Measurements from ENCODE around the gene FGA. TPM values are rescaled to one million over a fixed set of nuclear protein-coding genes. Genes with fewer than 3 reads are reported as not detected.
A peak's percentile ranks its signal among the peaks of the same experiment; 100 is the strongest.

FGA gene
- total RNA-seq, result not detected in 2 replicates

DNA sequence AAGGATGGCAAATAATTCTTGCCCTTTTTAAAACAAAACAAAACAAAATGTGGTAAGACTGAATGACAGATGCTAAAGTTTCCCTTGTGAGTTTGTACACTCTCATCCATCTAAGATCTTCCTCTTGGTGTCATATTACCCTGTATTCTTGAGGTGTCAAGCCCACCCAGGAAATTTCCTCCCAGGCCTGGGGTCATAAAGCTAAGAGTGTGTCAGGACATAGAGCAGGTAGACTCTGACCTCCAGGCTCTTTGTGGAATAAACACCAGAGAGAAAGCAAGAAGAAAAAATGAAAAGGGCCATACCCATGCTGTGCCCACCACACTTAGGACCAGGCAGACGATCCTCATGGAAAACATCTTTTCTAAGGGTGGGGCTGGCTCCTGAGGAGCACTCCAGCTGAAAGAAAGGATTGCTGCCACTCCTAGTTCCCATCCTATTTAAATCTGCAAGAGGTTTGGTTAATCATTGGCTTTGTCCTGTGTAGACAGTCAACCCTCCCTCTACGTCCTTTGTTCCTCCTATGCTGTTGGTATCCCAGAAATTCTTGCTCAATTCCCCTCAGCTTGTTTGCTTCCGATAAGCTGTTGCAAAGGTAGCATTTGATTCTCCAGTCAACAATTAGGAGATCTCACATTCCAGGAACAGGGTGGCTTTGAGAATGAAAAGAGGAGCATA lies at the start of gene FGA:
TSS of gene FGA (minus strand) at position 414 of the 678 bp plus-strand sequence. CDS start at position 359, 55 bp downstream.
- TF ChIP-seq, protein P1, sequence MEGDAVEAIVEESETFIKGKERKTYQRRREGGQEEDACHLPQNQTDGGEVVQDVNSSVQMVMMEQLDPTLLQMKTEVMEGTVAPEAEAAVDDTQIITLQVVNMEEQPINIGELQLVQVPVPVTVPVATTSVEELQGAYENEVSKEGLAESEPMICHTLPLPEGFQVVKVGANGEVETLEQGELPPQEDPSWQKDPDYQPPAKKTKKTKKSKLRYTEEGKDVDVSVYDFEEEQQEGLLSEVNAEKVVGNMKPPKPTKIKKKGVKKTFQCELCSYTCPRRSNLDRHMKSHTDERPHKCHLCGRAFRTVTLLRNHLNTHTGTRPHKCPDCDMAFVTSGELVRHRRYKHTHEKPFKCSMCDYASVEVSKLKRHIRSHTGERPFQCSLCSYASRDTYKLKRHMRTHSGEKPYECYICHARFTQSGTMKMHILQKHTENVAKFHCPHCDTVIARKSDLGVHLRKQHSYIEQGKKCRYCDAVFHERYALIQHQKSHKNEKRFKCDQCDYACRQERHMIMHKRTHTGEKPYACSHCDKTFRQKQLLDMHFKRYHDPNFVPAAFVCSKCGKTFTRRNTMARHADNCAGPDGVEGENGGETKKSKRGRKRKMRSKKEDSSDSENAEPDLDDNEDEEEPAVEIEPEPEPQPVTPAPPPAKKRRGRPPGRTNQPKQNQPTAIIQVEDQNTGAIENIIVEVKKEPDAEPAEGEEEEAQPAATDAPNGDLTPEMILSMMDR (IDR thresholded peaks at IDR 0.05; ENCODE audit: insufficient read depth, low read depth, low read length), result no peak
- no peak within 1 kb of the TSS for H3K4me3 ChIP-seq (ENCODE audit: low read depth, low read length)
- no peak for DNase-seq (ENCODE audit: low read depth)

DNA sequence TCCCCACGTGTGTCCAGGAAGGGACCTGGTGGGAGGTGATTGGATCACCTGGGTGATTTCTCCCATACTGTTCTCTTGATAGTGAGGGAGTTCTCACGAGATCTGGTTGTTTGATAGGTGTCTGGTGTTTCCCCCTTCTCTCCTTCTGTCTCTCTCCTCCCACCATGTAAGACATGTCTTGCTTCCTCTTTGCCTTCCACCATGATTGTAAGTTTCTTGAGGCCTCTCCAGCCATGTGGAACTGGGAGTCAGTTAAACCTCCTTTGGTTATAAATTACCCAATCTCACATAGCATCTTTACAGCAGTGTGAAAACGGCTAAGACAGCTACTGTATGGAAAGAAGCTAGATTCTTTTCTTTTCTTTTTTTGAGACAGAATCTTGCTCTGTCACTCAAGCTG lies 43.5 kb upstream of the FGA start:
- H3K4me3 ChIP-seq (ENCODE audit: low read depth, low read length), result no peak overlapping the region
- DNase-seq (ENCODE audit: low read depth), result no peak
- TF ChIP-seq, protein P1 (IDR thresholded peaks at IDR 0.05; ENCODE audit: insufficient read depth, low read depth, low read length), result no peak

DNA sequence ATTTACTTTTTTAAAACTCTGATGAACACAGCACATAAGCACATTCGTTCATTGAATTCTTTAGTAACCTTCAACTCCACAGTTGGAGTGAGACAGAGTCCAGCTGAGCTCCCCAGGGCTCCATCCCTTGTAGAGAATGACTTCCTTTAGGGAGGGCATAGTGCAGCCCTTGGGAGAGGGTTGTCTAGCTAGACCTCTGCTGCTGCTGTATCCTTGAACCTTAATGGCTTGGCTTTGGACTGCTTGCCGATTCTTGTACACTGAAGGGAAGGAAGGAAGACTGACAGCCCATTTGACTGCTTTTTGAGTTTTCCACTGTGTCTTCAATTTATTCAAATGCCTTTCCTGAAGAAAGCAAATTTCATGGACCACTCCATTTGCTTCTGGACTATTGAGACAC lies 41.3 kb upstream of the FGA start:
- H3K4me3 ChIP-seq (ENCODE audit: low read depth, low read length), result no peak overlapping the region
- DNase-seq (ENCODE audit: low read depth), result no peak
- TF ChIP-seq, protein P1 (IDR thresholded peaks at IDR 0.05; ENCODE audit: insufficient read depth, low read depth, low read length), result no peak

DNA sequence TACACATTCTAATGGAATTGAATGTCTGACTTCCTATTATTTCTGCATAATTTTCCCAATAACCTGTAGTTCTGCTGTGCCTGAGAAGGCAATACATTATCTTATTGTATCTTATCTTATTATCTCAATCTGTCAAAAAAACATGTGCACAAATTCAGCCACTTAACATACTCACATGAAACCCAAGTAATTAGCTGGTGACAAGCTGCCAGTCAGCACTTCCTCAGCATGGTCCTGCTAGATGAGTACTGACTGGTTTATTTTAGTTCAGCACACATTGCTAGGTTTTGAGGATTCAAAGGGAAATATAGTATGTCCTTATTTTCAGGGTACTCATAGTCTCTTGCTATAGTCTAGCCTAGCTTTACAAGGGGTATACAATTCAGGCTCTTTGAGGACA lies 39.8 kb upstream of the FGA start:
- no peak overlapping the region for H3K4me3 ChIP-seq (ENCODE audit: low read depth, low read length)
- TF ChIP-seq, protein P1 (IDR thresholded peaks at IDR 0.05; ENCODE audit: insufficient read depth, low read depth, low read length), result no peak
- DNase-seq (ENCODE audit: low read depth), result no peak

DNA sequence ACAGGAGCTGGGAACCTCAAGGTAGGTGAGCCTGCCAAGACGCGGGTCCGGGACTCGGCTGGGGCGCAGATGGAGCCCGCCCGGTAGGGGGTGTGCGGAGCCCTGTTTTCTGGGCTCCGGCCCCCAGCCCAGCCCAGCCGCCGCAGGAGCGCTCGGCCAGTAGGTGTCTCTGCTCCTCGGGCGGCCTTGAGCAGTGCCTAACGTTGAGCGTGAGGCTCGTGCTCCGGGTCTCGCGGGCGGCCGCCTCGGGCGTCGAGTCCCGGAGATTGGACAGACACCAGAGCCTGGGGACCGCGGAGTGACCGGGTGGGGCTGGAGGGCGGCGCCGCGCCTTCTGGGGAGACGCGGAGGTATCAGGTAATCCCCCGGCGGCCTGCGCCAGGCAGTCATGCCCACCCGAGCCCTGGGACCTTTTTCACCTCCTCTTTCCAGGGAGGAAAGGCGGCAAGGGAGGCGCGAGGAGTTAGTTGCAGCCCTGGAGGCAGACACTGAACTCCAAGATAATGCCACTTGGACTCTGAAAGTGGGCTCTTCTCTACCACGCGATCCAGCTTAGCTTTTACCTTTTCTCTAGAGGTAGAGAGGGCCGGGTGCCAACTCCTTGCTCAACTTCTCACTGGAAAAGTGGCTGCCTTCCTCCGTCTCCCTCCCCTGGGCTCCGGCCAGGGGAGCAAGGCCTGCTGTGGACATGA lies 36.4 kb upstream of the FGA start:
- peak overlapping the region; percentile 17 for H3K4me3 ChIP-seq (ENCODE audit: low read depth, low read length)
- TF ChIP-seq, protein P1 (IDR thresholded peaks at IDR 0.05; ENCODE audit: insufficient read depth, low read depth, low read length), result peak; percentile 48
- peak; percentile 28 for DNase-seq (ENCODE audit: low read depth)

GRCh38 chr4:154625971-154626370 lies 35.4 kb upstream of the FGA start:
- DNase-seq (ENCODE audit: low read depth), result no peak
- no peak overlapping the region for H3K4me3 ChIP-seq (ENCODE audit: low read depth, low read length)
- TF ChIP-seq, protein P1 (IDR thresholded peaks at IDR 0.05; ENCODE audit: insufficient read depth, low read depth, low read length), result no peak
